Measurements from ENCODE around the gene HERC4.

The HERC4 gene

DNA sequence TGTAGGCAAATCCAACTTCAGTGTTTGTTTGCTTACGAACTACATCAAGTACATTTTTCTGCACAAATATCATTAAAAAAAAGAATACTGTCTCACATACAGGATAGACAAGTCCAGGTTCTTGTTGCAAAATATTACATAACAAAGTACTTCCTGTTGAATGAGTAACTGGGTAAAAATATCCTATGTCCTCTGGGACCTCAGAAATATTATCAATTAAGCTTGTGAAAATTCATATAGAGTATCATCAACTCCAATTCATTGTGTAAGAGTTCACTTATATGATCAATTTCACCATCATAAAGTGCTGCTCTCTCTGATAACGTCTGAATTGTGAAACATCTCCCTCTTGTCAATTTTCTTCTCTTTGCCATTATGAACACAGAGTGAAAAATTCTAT is 22.6 kb downstream of the HERC4 start:
- H3K9me2 ChIP-seq (replicated peaks; ENCODE audit: low read depth, low read length) = no peaks in the 10 kb centered on the region
- no peaks in the 10 kb centered on the region for H3K27me3 ChIP-seq (ENCODE audit: insufficient read depth, low read length, poor library complexity, severe bottlenecking)
- no peaks in the 10 kb centered on the region for H4K20me1 ChIP-seq (ENCODE audit: insufficient read depth, low read length, poor library complexity, severe bottlenecking)
- no peak overlapping the region for H3K9ac ChIP-seq (ENCODE audit: low read depth, low read length, poor library complexity, severe bottlenecking)
- peaks cover 7% of the 10 kb centered on the region for H3K4me1 ChIP-seq (ENCODE audit: insufficient read depth, low read length, poor library complexity, severe bottlenecking)
- no peak for TF ChIP-seq EZH2phosphoT487 (IDR thresholded peaks at IDR 0.05; ENCODE audit: borderline replicate concordance)
- TF ChIP-seq, protein P1, sequence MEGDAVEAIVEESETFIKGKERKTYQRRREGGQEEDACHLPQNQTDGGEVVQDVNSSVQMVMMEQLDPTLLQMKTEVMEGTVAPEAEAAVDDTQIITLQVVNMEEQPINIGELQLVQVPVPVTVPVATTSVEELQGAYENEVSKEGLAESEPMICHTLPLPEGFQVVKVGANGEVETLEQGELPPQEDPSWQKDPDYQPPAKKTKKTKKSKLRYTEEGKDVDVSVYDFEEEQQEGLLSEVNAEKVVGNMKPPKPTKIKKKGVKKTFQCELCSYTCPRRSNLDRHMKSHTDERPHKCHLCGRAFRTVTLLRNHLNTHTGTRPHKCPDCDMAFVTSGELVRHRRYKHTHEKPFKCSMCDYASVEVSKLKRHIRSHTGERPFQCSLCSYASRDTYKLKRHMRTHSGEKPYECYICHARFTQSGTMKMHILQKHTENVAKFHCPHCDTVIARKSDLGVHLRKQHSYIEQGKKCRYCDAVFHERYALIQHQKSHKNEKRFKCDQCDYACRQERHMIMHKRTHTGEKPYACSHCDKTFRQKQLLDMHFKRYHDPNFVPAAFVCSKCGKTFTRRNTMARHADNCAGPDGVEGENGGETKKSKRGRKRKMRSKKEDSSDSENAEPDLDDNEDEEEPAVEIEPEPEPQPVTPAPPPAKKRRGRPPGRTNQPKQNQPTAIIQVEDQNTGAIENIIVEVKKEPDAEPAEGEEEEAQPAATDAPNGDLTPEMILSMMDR (conservative IDR thresholded peaks at IDR 0.05; ENCODE audit: low read length) = no peak
- H3K79me2 ChIP-seq (ENCODE audit: insufficient read depth, low read length) = no peaks in the 10 kb centered on the region
- H3K4me3 ChIP-seq (ENCODE audit: low read length, poor library complexity, severe bottlenecking) = no peak overlapping the region
- no peaks in the 10 kb centered on the region for H3K9me3 ChIP-seq (ENCODE audit: insufficient read depth, low read depth, low read length)
- H2AFZ ChIP-seq (ENCODE audit: low read length) = no peak overlapping the region
- no peaks in the 10 kb centered on the region for H3F3A ChIP-seq (ENCODE audit: low read depth)
- no peaks in the 10 kb centered on the region for H3K36me3 ChIP-seq (ENCODE audit: insufficient read depth, low read length)
- H3K4me2 ChIP-seq (ENCODE audit: low read depth, low read length, poor library complexity, severe bottlenecking) = no peak overlapping the region

DNA sequence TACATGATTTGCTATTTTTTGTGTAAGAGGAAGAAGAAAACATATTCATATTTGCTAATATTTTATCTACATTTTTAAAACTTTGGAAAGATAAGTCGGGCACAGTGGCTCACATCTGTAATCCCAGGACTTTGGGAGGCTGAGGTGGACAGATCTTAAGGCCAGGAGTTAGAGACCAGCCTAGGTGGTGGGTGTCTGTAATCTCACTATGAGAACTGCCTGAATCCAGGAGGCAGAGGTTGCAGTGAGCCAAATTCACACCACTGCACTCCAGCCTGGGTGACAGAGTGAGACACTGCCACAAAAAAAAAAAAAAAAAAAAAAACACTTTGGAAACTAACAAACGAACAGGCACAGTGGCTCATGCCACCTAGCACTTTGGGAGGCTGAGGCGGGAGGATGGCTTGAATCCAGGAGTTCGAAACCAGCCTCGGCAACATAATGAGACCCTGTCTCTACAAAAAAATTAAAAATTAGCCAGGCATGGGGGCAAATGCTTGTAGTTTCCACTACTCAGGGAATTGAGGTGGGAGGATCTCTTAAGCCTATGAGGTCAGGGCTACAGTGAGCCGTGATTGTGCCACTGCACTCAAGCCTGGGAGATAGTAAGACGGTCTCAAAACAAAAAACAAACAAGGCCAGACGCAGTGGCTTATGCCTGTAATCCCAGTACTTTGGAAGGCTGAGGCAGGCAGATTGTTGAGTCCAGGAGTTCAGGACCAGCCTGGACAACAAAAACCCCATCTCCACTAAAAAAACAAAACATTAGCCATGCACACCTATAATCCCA is 25.6 kb downstream of the HERC4 start:
- Histone ChIP-seq H3K9ac (ENCODE audit: low read depth, low read length, poor library complexity, severe bottlenecking) (no peak overlapping the region), H3K79me2 (ENCODE audit: insufficient read depth, low read length) (no peaks in the 10 kb centered on the region), H3K4me2 (ENCODE audit: low read depth, low read length, poor library complexity, severe bottlenecking) (no peak overlapping the region), H4K20me1 (ENCODE audit: insufficient read depth, low read length, poor library complexity, severe bottlenecking) (no peaks in the 10 kb centered on the region), H3K9me3 (ENCODE audit: insufficient read depth, low read depth, low read length) (no peaks in the 10 kb centered on the region), H3K27me3 (ENCODE audit: insufficient read depth, low read length, poor library complexity, severe bottlenecking) (no peaks in the 10 kb centered on the region), H3F3A (ENCODE audit: low read depth) (no peaks in the 10 kb centered on the region), H3K36me3 (ENCODE audit: insufficient read depth, low read length) (no peaks in the 10 kb centered on the region), H3K4me3 (ENCODE audit: low read length, poor library complexity, severe bottlenecking) (no peak overlapping the region), H3K4me1 (ENCODE audit: insufficient read depth, low read length, poor library complexity, severe bottlenecking) (peaks cover 7% of the 10 kb centered on the region), H2AFZ (ENCODE audit: low read length) (no peak overlapping the region), H3K9me2 (replicated peaks; ENCODE audit: low read depth, low read length) (no peaks in the 10 kb centered on the region)
- TF ChIP-seq, protein P1 (conservative IDR thresholded peaks at IDR 0.05; ENCODE audit: low read length) = no peak
- TF ChIP-seq EZH2phosphoT487 (IDR thresholded peaks at IDR 0.05; ENCODE audit: borderline replicate concordance) = no peak

DNA sequence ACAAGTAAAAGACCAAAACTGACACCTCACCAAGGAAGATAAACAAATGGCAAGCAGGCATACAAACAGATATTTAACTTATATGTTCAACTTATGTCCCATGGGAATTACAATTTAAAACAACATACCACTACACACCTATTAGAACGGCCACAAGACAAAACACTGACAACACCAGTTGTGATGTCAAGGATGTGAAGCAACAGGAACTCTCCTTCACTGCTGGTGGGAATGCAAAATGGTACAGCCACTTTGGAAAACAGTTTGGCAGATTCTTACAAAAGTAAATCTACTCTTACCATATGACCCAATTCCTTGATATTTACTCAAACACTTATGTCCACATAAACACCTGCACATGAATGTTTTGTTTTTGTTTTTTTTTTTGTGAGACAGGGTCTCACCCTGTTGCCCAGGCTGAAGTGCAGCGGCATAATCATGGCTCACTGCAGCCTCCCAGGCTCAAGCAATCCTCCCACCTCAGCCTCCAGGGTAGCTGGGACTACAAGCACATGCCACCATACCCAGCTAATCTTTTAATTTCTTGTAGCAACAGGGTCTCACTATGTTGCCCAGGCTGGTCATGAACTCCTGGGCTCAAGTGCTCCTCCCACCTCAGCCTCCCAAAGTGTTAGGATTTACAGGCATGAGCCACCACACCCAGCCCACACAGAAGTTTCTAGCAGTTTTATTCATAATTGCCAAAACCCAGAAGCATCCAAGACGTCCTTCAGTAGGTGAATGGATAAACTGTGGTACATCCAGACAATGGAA is 27.3 kb downstream of the HERC4 start:
- H3K9ac ChIP-seq (ENCODE audit: low read depth, low read length, poor library complexity, severe bottlenecking) = no peak overlapping the region

More for the DNA sequence above, 27.3 kb downstream of the HERC4 start:
- Histone ChIP-seq H3K4me3 (ENCODE audit: low read length, poor library complexity, severe bottlenecking) (no peak overlapping the region), H3K27me3 (ENCODE audit: insufficient read depth, low read length, poor library complexity, severe bottlenecking) (no peaks in the 10 kb centered on the region), H3K4me2 (ENCODE audit: low read depth, low read length, poor library complexity, severe bottlenecking) (no peak overlapping the region), H3F3A (ENCODE audit: low read depth) (no peaks in the 10 kb centered on the region), H3K9me2 (replicated peaks; ENCODE audit: low read depth, low read length) (no peaks in the 10 kb centered on the region), H3K9me3 (ENCODE audit: insufficient read depth, low read depth, low read length) (no peaks in the 10 kb centered on the region), H4K20me1 (ENCODE audit: insufficient read depth, low read length, poor library complexity, severe bottlenecking) (no peaks in the 10 kb centered on the region), H3K79me2 (ENCODE audit: insufficient read depth, low read length) (no peaks in the 10 kb centered on the region), H3K4me1 (ENCODE audit: insufficient read depth, low read length, poor library complexity, severe bottlenecking) (peaks cover 7% of the 10 kb centered on the region), H3K36me3 (ENCODE audit: insufficient read depth, low read length) (no peaks in the 10 kb centered on the region), H2AFZ (ENCODE audit: low read length) (no peak overlapping the region)
- TF ChIP-seq, protein P1 (conservative IDR thresholded peaks at IDR 0.05; ENCODE audit: low read length) = no peak
- TF ChIP-seq EZH2phosphoT487 (IDR thresholded peaks at IDR 0.05; ENCODE audit: borderline replicate concordance) = no peak

All from Loucy (cell line).